ENCODE results near the gene ZCCHC7. TPM values are rescaled to one million over a fixed set of nuclear protein-coding genes. Genes with fewer than 3 reads are reported as not detected.

Gene ZCCHC7
- total RNA-seq, 1 donor from 2014 or later = 20.9 TPM

DNA sequence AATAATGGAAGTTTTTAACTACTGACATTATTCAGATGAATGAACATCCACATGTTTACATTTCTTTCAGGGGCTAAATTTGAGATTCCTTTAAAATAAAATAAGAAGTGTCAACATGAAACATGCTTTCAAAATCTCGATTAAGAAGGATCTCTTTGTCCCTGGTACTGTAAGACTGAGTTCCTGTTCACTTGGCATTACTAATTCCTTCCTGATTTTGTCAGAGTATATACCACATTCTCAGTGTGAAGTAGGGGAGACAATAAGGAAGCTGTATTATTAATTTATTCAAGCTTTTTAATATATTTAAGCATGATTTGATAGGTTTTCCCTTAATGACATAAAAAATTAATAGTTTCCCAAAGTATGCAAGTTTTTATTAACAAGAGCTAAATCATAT is 220.6 kb downstream of the ZCCHC7 start:
- Histone ChIP-seq H3K9me3 (no peaks in the 10 kb centered on the region), H3K36me3 (no peaks in the 10 kb centered on the region), H3K4me1 (no peaks in the 10 kb centered on the region), H3K4me3 (no peak overlapping the region), H3K27me3 (no peaks in the 10 kb centered on the region), H3K27ac (no peak overlapping the region)
- DNase-seq (no peak), ATAC-seq (peak; percentile 54)
- TF ChIP-seq, protein P1, sequence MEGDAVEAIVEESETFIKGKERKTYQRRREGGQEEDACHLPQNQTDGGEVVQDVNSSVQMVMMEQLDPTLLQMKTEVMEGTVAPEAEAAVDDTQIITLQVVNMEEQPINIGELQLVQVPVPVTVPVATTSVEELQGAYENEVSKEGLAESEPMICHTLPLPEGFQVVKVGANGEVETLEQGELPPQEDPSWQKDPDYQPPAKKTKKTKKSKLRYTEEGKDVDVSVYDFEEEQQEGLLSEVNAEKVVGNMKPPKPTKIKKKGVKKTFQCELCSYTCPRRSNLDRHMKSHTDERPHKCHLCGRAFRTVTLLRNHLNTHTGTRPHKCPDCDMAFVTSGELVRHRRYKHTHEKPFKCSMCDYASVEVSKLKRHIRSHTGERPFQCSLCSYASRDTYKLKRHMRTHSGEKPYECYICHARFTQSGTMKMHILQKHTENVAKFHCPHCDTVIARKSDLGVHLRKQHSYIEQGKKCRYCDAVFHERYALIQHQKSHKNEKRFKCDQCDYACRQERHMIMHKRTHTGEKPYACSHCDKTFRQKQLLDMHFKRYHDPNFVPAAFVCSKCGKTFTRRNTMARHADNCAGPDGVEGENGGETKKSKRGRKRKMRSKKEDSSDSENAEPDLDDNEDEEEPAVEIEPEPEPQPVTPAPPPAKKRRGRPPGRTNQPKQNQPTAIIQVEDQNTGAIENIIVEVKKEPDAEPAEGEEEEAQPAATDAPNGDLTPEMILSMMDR (IDR thresholded peaks at IDR 0.05) = no peak
- intact Hi-C loops (cut with DNase I) = no loop called here

DNA sequence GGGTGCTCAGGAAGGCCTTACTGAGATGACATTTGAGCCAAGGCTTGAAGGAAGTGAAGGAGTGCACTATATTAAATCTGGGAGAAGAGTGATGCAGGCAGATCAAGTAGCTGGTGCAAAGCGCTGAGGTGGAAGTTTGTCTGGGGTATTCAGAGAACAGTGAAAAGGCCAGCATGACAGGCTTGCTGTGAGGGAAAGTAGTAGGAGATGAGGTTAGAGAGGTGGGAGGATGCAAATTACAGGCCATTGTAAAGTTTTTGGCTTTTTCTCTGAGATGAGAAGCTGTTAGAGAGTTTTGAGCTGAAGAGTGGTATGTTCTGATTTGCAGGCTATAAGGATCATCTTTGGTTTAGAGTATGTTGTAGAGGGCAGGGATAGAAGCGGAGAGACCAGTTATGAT is 221.3 kb downstream of the ZCCHC7 start:
- Histone ChIP-seq H3K4me1 (no peaks in the 10 kb centered on the region), H3K27ac (no peak overlapping the region), H3K27me3 (no peaks in the 10 kb centered on the region), H3K36me3 (no peaks in the 10 kb centered on the region), H3K9me3 (no peaks in the 10 kb centered on the region), H3K4me3 (no peak overlapping the region)
- no peak for ATAC-seq
- DNase-seq = no peak
- TF ChIP-seq, protein P1 (IDR thresholded peaks at IDR 0.05) = no peak
- intact Hi-C loops (cut with DNase I) = no loop called here

DNA sequence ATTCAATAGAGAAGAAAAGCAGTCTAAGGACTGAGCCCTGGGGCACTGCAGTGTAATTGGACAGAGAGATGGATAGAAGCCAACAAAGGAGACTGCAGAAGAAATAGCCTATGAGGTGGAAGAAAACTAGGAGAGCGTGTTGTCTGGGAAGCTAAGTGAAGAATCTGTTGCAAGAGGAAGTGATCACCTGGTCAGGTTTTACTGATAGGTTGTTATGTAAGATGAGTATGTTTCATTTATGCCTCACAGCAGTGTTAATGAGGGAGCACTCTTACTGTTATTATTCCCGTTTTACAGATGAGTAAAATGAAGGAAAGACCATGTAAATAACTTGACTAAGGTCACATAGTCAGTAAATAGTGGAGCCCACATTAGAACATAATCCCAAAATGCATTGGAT is 222.1 kb downstream of the ZCCHC7 start:
- intact Hi-C loops (cut with DNase I) = no loop called here
- H3K27me3 ChIP-seq = no peaks in the 10 kb centered on the region
- no peaks in the 10 kb centered on the region for H3K4me1 ChIP-seq
- no peak for DNase-seq
- no peaks in the 10 kb centered on the region for H3K9me3 ChIP-seq
- ATAC-seq = no peak
- TF ChIP-seq, protein P1 (IDR thresholded peaks at IDR 0.05) = no peak
- no peak overlapping the region for H3K27ac ChIP-seq
- H3K36me3 ChIP-seq = no peaks in the 10 kb centered on the region
- H3K4me3 ChIP-seq = no peak overlapping the region

DNA sequence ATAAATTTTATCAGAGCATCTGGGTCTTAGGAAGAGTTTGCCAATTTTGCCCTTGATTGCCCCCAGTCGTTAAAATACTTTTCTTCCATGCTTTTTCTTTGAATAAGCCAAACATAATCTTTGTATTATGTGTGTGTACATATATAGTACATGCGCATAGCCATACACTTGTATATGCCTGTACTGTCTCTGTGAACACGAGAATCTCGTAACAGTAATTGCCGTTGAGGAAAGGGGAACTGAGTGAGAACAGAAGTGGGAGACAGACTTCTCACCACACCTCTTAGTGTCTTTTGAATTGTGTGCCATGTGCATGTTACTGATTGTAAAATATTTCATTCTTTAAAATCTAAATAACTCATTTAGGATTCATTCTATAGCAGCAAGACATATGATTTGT is 222.5 kb downstream of the ZCCHC7 start:
- Histone ChIP-seq H3K27ac (no peak overlapping the region), H3K27me3 (no peaks in the 10 kb centered on the region), H3K9me3 (no peaks in the 10 kb centered on the region), H3K36me3 (no peaks in the 10 kb centered on the region), H3K4me1 (no peaks in the 10 kb centered on the region), H3K4me3 (no peak overlapping the region)
- TF ChIP-seq, protein P1 (IDR thresholded peaks at IDR 0.05) = no peak
- DNase-seq (no peak), ATAC-seq (no peak)
- intact Hi-C loops (cut with DNase I) = no loop called here

DNA sequence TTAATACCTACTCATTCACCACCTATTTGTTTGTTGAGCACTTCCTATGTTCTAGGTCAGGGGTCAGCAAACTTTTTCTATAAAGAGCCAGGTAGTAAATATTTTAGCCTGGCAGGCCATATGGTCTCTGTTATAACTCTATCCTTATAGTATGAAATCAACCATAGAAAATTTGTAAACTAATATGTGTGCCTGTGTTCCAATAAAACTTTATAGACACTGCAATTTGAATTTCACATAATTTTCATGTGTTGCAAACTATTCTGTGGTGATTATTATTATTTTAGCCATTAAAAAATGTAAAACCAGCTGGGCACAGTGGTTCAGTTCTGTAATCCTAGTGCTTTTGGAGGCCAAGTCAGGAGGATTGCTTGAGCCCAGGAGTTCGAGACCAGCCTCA is 223.3 kb downstream of the ZCCHC7 start:
- Histone ChIP-seq H3K36me3 (no peaks in the 10 kb centered on the region), H3K9me3 (no peaks in the 10 kb centered on the region), H3K27me3 (no peaks in the 10 kb centered on the region), H3K27ac (no peak overlapping the region), H3K4me1 (no peaks in the 10 kb centered on the region), H3K4me3 (no peak overlapping the region)
- ATAC-seq = no peak
- intact Hi-C loops (cut with DNase I) = no loop called here
- TF ChIP-seq, protein P1 (IDR thresholded peaks at IDR 0.05) = no peak
- no peak for DNase-seq

DNA sequence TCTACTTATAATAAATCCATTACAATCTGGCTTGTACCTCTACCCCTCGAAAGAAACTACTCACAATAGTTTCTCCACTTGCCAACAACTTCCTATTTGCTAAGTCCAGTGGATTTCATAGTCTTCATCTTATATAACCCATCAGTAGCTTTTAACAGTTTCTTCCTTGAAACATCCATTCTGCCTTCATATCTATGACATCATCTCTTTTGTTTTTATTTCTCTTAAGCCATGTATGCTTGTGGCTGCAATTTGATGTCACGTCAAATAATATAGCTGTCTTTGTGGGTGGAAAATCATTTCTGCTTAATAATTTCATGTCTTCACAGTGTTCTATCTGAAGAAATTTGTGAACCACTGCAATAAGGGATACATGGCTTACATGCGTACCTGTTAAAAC is 224.7 kb downstream of the ZCCHC7 start:
- DNase-seq = no peak
- Histone ChIP-seq H3K36me3 (no peaks in the 10 kb centered on the region), H3K9me3 (no peaks in the 10 kb centered on the region), H3K27me3 (no peaks in the 10 kb centered on the region), H3K4me1 (no peaks in the 10 kb centered on the region), H3K4me3 (no peak overlapping the region), H3K27ac (no peak overlapping the region)
- TF ChIP-seq, protein P1 (IDR thresholded peaks at IDR 0.05) = no peak
- intact Hi-C loops (cut with DNase I) = no loop called here
- ATAC-seq = no peak
